ENCODE results near the gene PIK3CB. TPM values are rescaled to one million over a fixed set of nuclear protein-coding genes. Genes with fewer than 3 reads are reported as not detected.

Gene PIK3CB
- total RNA-seq, 1 experiment from 2014 or later = 35.6 TPM

DNA sequence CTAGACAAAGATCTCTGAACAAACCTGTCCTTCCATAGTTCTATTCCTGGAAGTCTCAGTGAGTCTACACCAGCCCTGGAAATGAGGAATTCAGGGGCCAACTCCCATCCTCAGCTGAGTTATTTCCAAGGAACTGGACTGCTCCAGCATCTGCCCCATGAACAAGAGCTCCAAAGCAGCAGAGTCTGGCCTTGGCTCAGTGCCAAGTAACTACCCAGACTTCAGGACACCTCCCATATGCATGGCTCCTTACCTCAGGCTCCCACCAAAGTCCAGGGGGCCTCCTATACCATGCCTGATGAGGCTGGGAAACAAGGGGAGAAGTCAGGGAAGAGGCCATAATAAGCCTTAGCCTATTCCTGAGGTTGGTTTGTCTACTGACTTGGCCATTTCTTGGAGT lies 181.2 kb downstream of the PIK3CB start:
- TF ChIP-seq, protein P1, sequence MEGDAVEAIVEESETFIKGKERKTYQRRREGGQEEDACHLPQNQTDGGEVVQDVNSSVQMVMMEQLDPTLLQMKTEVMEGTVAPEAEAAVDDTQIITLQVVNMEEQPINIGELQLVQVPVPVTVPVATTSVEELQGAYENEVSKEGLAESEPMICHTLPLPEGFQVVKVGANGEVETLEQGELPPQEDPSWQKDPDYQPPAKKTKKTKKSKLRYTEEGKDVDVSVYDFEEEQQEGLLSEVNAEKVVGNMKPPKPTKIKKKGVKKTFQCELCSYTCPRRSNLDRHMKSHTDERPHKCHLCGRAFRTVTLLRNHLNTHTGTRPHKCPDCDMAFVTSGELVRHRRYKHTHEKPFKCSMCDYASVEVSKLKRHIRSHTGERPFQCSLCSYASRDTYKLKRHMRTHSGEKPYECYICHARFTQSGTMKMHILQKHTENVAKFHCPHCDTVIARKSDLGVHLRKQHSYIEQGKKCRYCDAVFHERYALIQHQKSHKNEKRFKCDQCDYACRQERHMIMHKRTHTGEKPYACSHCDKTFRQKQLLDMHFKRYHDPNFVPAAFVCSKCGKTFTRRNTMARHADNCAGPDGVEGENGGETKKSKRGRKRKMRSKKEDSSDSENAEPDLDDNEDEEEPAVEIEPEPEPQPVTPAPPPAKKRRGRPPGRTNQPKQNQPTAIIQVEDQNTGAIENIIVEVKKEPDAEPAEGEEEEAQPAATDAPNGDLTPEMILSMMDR (conservative IDR thresholded peaks at IDR 0.05) = no peak
- Histone ChIP-seq H2AFZ (ENCODE audit: low read length) (no peak overlapping the region), H3K56ac (ENCODE audit: insufficient read length, low read depth, low read length) (no peak overlapping the region), H4K91ac (ENCODE audit: insufficient read length, low read depth, low read length) (no peak overlapping the region), H4K20me1 (ENCODE audit: control insufficient read depth, insufficient read depth, insufficient read length) (no peaks in the 10 kb centered on the region), H3K79me2 (ENCODE audit: insufficient read depth, low read length) (no peaks in the 10 kb centered on the region), H2AK5ac (ENCODE audit: insufficient read length, low read length) (no peak overlapping the region), H3K4me1 (ENCODE audit: insufficient read depth, low read length) (no peaks in the 10 kb centered on the region), H3K4ac (ENCODE audit: low read depth, low read length) (no peak overlapping the region), H3K27ac (ENCODE audit: insufficient read length, low read depth, low read length) (no peak overlapping the region), H2BK15ac (ENCODE audit: low read depth, low read length) (no peak overlapping the region; the same call in 1 of the 2 replicates), H3K23ac (ENCODE audit: insufficient read length, low read depth, low read length) (no peak overlapping the region), H2BK20ac (ENCODE audit: low read depth, low read length, poor library complexity, severe bottlenecking) (no peak overlapping the region), H3K23me2 (ENCODE audit: insufficient read length, low read depth, low read length, poor library complexity, severe bottlenecking) (no peaks in the 10 kb centered on the region), H3K27me3 (ENCODE audit: insufficient read depth, low read length) (no peaks in the 10 kb centered on the region), H2BK120ac (ENCODE audit: low read depth, low read length, poor library complexity, severe bottlenecking) (no peak overlapping the region), H4K8ac (replicated peaks; ENCODE audit: insufficient read length, low read depth, low read length) (no peak overlapping the region), H3K4me2 (ENCODE audit: insufficient read depth, insufficient read length, low read length) (no peak overlapping the region), H2BK5ac (ENCODE audit: insufficient read length, low read length) (no peak overlapping the region), H3K18ac (ENCODE audit: insufficient read length, low read depth, low read length) (no peak overlapping the region), H3T11ph (ENCODE audit: low read length) (no peak overlapping the region), H3K79me1 (ENCODE audit: insufficient read depth, low read depth, low read length, poor library complexity, severe bottlenecking) (no peaks in the 10 kb centered on the region), H4K5ac (ENCODE audit: insufficient read length, low read depth, low read length) (no peak overlapping the region), H3K9ac (ENCODE audit: extremely low read depth, insufficient read length, low read length) (no peak overlapping the region), H3K9me3 (ENCODE audit: control insufficient read depth, low read depth, low read length) (peaks cover 16% of the 10 kb centered on the region), H2BK12ac (ENCODE audit: insufficient read length, low read depth, low read length) (no peak overlapping the region), H3K14ac (ENCODE audit: insufficient read depth, low read length) (no peak overlapping the region)
- no peak for DNase-seq
- Mint-ChIP-seq H3K27me3 (ENCODE audit: low read depth) (peaks cover 1% of the 10 kb centered on the region; the same call in 1 of the 2 replicates), H3K4me3 (no peak overlapping the region), H3K27ac (no peak overlapping the region), H3K36me3 (ENCODE audit: insufficient read depth in 1 of 3, low read depth in 3 of 3) (peaks cover 43 to 86% (median 82%) of the 10 kb centered on the region in 3 experiments), H3K4me1 (no peaks in the 10 kb centered on the region), H3K9me3 (peaks cover 19 to 23% of the 10 kb centered on the region in 2 experiments)
